22Rv1 (cell line): ENCODE measurements around the gene MAML3.

ENCODE experiments used
- H3K27ac ChIP-seq: fragments of 450-650 bp; 2 replicates; pipeline ENCODE4 v1.5.1; 2017
- CTCF ChIP-seq: fragments of 450-650 bp; IDR thresholded peaks from 2 replicates; pipeline ENCODE4 v1.5.1; 2017; ENCODE audit warnings: mild to moderate bottlenecking
- ZFX ChIP-seq: fragments of 450-650 bp; IDR thresholded peaks from 2 replicates; pipeline ENCODE4 v1.6.1; 2017; ENCODE audit warnings: antibody characterized with exemption, borderline replicate concordance

Gene MAML3

GRCh38 chr4:139987502-139987850 is 166.5 kb downstream of the MAML3 start:
- TF ChIP-seq ZFX (no peak), CTCF (no peak)
- peak overlapping the region; percentile 72 for H3K27ac ChIP-seq

GRCh38 chr4:139986689-139987501 is 167.1 kb downstream of the MAML3 start:
- peak overlapping the region; percentile 72 for H3K27ac ChIP-seq
- TF ChIP-seq CTCF (no peak), ZFX (no peak)

GRCh38 chr4:139986106-139986505 is 167.9 kb downstream of the MAML3 start:
- H3K27ac ChIP-seq = peak overlapping the region; percentile 72
- TF ChIP-seq ZFX (no peak), CTCF (no peak)

GRCh38 chr4:139985401-139985800 is 168.6 kb downstream of the MAML3 start:
- TF ChIP-seq ZFX = no peak

DNA sequence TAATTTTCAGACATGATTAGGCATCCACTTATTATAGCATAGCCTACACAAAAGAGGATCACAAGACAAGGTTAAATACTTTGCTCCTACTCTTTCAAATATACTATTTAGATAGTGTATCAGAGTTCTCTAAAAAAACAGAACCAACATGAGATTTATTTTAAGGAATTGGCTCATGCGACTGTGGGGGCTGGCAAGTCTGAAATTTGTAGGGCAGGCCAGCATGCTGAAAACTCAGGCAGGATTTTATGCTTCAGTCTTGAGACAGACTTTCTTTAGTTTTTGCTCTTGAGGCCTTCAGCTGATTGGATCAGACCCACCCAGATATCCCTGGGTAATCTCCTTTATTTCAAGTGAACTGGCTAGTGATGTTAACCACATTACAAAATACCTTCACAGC is 169.5 kb downstream of the MAML3 start:
- TF ChIP-seq CTCF (no peak), ZFX (no peak)
- no peak overlapping the region for H3K27ac ChIP-seq

More at GRCh38 chr4:139985401-139985800, 168.6 kb downstream of the MAML3 start:
- peak overlapping the region; percentile 72 for H3K27ac ChIP-seq

DNA sequence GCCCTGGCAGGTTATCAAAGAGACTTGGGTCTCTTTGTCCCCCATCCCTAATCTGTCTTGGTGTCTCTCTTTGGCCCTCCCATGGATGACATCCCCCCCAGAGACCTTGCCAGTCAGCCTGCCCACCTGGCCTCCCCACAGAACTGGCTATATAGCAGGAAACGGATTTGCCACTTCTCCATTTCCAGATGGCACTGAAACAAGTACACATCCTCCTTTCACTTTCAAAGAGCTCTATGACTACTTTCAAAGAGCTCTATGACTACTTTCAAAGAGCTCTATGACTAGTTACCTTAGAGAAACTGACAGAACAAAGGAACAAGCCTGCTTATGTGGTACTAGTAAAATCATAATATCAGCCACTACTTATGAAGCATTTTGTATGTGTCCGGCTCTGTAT is 175.3 kb downstream of the MAML3 start:
- no peak for TF ChIP-seq ZFX
- no peak overlapping the region for H3K27ac ChIP-seq

GRCh38 chr4:139977838-139978609 is 176.0 kb downstream of the MAML3 start:
- TF ChIP-seq ZFX (no peak), CTCF (no peak)
- no peak overlapping the region for H3K27ac ChIP-seq

DNA sequence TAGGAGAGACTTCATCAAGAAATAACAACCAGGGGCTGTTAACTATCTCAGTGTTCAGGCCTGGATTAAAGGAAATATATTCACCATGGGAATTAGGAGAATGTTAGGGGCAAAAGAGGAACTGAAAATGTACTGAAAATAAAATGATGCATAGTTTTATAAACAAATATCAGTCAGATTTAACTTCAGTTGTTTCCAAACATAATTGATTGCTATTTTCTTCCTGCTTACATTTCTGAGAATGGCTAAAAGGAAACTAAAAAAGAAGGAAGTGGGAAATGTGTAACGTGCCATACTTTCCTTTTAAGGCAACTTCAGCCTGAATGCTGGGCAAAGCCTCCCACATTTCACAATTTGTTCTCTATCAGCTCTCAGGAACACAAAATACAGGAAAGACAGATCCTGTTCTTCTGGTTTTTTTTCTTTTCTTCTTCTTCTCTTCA is 178.1 kb downstream of the MAML3 start:
- H3K27ac ChIP-seq = no peak overlapping the region
- TF ChIP-seq CTCF = no peak
- TF ChIP-seq ZFX = no peak
